H9 (cell line): ENCODE data around the gene ANKRA2. TPM values are rescaled to one million over a fixed set of nuclear protein-coding genes. Genes with fewer than 3 reads are reported as not detected.

Experiments used
- DNase-seq: peaks from one replicate; pipeline ENCODE4 v3.0.0-alpha.2; 2017
- H2AFZ ChIP-seq: one replicate; pipeline ENCODE4 v1.6.1; 2013; ENCODE audit warnings: mild to moderate bottlenecking, low read length, control low read depth, moderate library complexity
- H2AK5ac ChIP-seq: 2 replicates; pipeline ENCODE4 v1.6.1; 2013; ENCODE audit warnings: low read length, control low read depth, mixed read lengths; ENCODE audit not compliant: insufficient read length
- H2BK120ac ChIP-seq: one replicate; pipeline ENCODE4 v1.6.1; 2013; ENCODE audit warnings: low read depth, mild to moderate bottlenecking, low read length, control low read depth, inconsistent platforms; ENCODE audit not compliant: poor library complexity, severe bottlenecking
- H2BK12ac ChIP-seq: 2 replicates; pipeline ENCODE4 v1.6.1; 2013; ENCODE audit warnings: low read length, control low read depth, mixed read lengths, low read depth; ENCODE audit not compliant: insufficient read length
- H2BK15ac ChIP-seq: 2 replicates; pipeline ENCODE4 v1.6.1; 2013; ENCODE audit warnings: low read depth, low read length, control low read depth
- H2BK20ac ChIP-seq: one replicate; pipeline ENCODE4 v1.6.1; 2013; ENCODE audit warnings: low read depth, mild to moderate bottlenecking, low read length, control low read depth, inconsistent platforms; ENCODE audit not compliant: poor library complexity, severe bottlenecking
- H2BK5ac ChIP-seq: 2 replicates; pipeline ENCODE4 v1.6.1; 2013; ENCODE audit warnings: low read length, control low read depth, mixed read lengths; ENCODE audit not compliant: insufficient read length
- H3K14ac ChIP-seq: 2 replicates; pipeline ENCODE4 v1.6.1; 2013; ENCODE audit warnings: low read length, control low read depth; ENCODE audit not compliant: insufficient read depth
- H3K18ac ChIP-seq: 2 replicates; pipeline ENCODE4 v1.6.1; 2013; ENCODE audit warnings: low read depth, mild to moderate bottlenecking, mixed read lengths, low read length, control low read depth; ENCODE audit not compliant: insufficient read length
- H3K23ac ChIP-seq: 2 replicates; pipeline ENCODE4 v1.6.1; 2013; ENCODE audit warnings: low read length, control low read depth, mixed read lengths, low read depth; ENCODE audit not compliant: insufficient read length
- H3K23me2 ChIP-seq: 2 replicates; pipeline ENCODE4 v1.6.1; 2013; ENCODE audit warnings: low read depth, mild to moderate bottlenecking, mixed read lengths, low read length, control low read depth; ENCODE audit not compliant: insufficient read length, poor library complexity, severe bottlenecking
- H3K27ac ChIP-seq: 2 replicates; pipeline ENCODE4 v1.5.1; 2013; ENCODE audit warnings: low read length, control low read depth, mixed read lengths, low read depth; ENCODE audit not compliant: insufficient read length
- H3K27me3 ChIP-seq: 2 replicates; pipeline ENCODE4 v1.6.1; 2013; ENCODE audit warnings: low read length, control low read depth, inconsistent platforms; ENCODE audit not compliant: insufficient read depth
- H3K4ac ChIP-seq: 2 replicates; pipeline ENCODE4 v1.6.1; 2013; ENCODE audit warnings: low read depth, mild to moderate bottlenecking, control low read depth, inconsistent platforms, low read length, moderate library complexity
- H3K4me1 ChIP-seq: 2 replicates; pipeline ENCODE4 v1.6.1; 2013; ENCODE audit warnings: low read length, control low read depth, inconsistent platforms; ENCODE audit not compliant: insufficient read depth
- H3K4me2 ChIP-seq: 2 replicates; pipeline ENCODE4 v1.6.1; 2013; ENCODE audit warnings: low read length, control low read depth, mixed read lengths; ENCODE audit not compliant: insufficient read length, insufficient read depth
- H3K56ac ChIP-seq: 2 replicates; pipeline ENCODE4 v1.6.1; 2013; ENCODE audit warnings: low read depth, mild to moderate bottlenecking, mixed read lengths, low read length, control low read depth; ENCODE audit not compliant: insufficient read length
- H3K79me1 ChIP-seq: 2 replicates; pipeline ENCODE4 v1.6.1; 2013; ENCODE audit warnings: low read depth, mild to moderate bottlenecking, moderate library complexity, low read length, control low read depth, inconsistent platforms; ENCODE audit not compliant: insufficient read depth, poor library complexity, severe bottlenecking
- H3K79me2 ChIP-seq: 2 replicates; pipeline ENCODE4 v1.6.1; 2013; ENCODE audit warnings: low read length, control low read depth, inconsistent platforms; ENCODE audit not compliant: insufficient read depth
- H3K9ac ChIP-seq: 2 replicates; pipeline ENCODE4 v1.6.1; 2013; ENCODE audit warnings: low read length, control low read depth, mixed read lengths; ENCODE audit not compliant: insufficient read length; ENCODE audit errors: extremely low read depth
- H3K9me3 ChIP-seq: one replicate; pipeline ENCODE4 v1.6.1; 2013; ENCODE audit warnings: low read depth, low read length, inconsistent platforms; ENCODE audit not compliant: control insufficient read depth
- H3T11ph ChIP-seq: one replicate; pipeline ENCODE4 v1.6.1; 2013; ENCODE audit warnings: mild to moderate bottlenecking, low read length, control low read depth, inconsistent platforms
- H4K20me1 ChIP-seq: one replicate; pipeline ENCODE4 v1.6.1; 2013; ENCODE audit not compliant: control insufficient read depth, insufficient read length, insufficient read depth
- H4K5ac ChIP-seq: 2 replicates; pipeline ENCODE4 v1.6.1; 2013; ENCODE audit warnings: low read depth, mild to moderate bottlenecking, mixed read lengths, low read length, control low read depth; ENCODE audit not compliant: insufficient read length
- H4K8ac ChIP-seq: replicated peaks from 2 replicates; pipeline ENCODE4 v1.6.1; 2013; ENCODE audit warnings: low read length, control low read depth, mixed read lengths, low read depth; ENCODE audit not compliant: insufficient read length
- H4K91ac ChIP-seq: 2 replicates; pipeline ENCODE4 v1.6.1; 2013; ENCODE audit warnings: low read depth, mild to moderate bottlenecking, moderate library complexity, mixed read lengths, low read length, control low read depth; ENCODE audit not compliant: insufficient read length
- H3K27ac Mint-ChIP-seq, 3 experiments: 2 replicates in 2 of 3; 3 replicates in 1 of 3; pipeline ENCODE4 v1.8.0; 2020 to 2021; ENCODE audit warnings: mixed read lengths in 3 of 3, mild to moderate bottlenecking in 1 of 3, moderate library complexity in 1 of 3
- H3K27me3 Mint-ChIP-seq: 2 replicates; pipeline ENCODE4 v1.8.0; 2021; ENCODE audit warnings: low read depth, mild to moderate bottlenecking, moderate library complexity, mixed read lengths
- H3K36me3 Mint-ChIP-seq, 3 experiments: 2 replicates in 2 of 3; 3 replicates in 1 of 3; pipeline ENCODE4 v1.8.0; 2020 to 2021; ENCODE audit warnings: low read depth in 3 of 3, mixed read lengths in 3 of 3; ENCODE audit not compliant: insufficient read depth in 1 of 3
- H3K4me1 Mint-ChIP-seq, 2 experiments: 2 replicates each; pipeline ENCODE4 v1.8.0; 2020; ENCODE audit warnings: mixed read lengths in 2 of 2
- H3K4me3 Mint-ChIP-seq, 2 experiments: 2 replicates in 1 of 2; 3 replicates in 1 of 2; pipeline ENCODE4 v1.8.0; 2020 to 2021; ENCODE audit warnings: mild to moderate bottlenecking in 2 of 2, mixed read lengths in 2 of 2, moderate library complexity in 1 of 2
- H3K9me3 Mint-ChIP-seq, 2 experiments: 2 replicates in 1 of 2; 3 replicates in 1 of 2; pipeline ENCODE4 v1.8.0; 2020; ENCODE audit warnings: mild to moderate bottlenecking in 2 of 2, mixed read lengths in 2 of 2, moderate library complexity in 1 of 2
- CTCF ChIP-seq: fragments of 200-600 bp; sonication (generic); conservative IDR thresholded peaks from 3 replicates; pipeline ENCODE4 v1.8.0; 2021; ENCODE audit warnings: antibody characterized with exemption, mild to moderate bottlenecking
- WGBS: extraction: QIAGEN DNeasy Blood & Tissue Kit; methylation state at CpG from one replicate; pipeline ENCODE4 v1.1.7; 2013; ENCODE audit warnings: missing lambda C conversion rate, low lambda C conversion rate, mixed read lengths; ENCODE audit not compliant: insufficient read length; ENCODE audit errors: extremely low coverage; 5-methylcytosine and 5-hydroxymethylcytosine counted together
- total RNA-seq: library from RNA; stranded (reverse); gene quantifications from 2 replicates; pipeline ENCODE4 v1.2.1, GENCODE V29; 2021

The ANKRA2 gene
- total RNA-seq, 1 experiment from 2014 or later, result 8.9 TPM

GRCh38 chr5:73558950-73559349, 6.5 kb downstream of the ANKRA2 start:
- H2BK120ac ChIP-seq, result no peak overlapping the region
- H3K23ac ChIP-seq, result no peak overlapping the region
- no peaks in the 10 kb centered on the region for H3K9me3 Mint-ChIP-seq
- no peak overlapping the region for H2AFZ ChIP-seq
- no peaks in the 10 kb centered on the region for H4K20me1 ChIP-seq
- H3K23me2 ChIP-seq, result no peaks in the 10 kb centered on the region
- no peak overlapping the region for H2BK20ac ChIP-seq
- no peak overlapping the region for H3K9ac ChIP-seq
- no peaks in the 10 kb centered on the region for H3K27me3 ChIP-seq
- no peak overlapping the region for H3K56ac ChIP-seq
- no peak overlapping the region for H3K4ac ChIP-seq
- H3K14ac ChIP-seq, result no peak overlapping the region
- no peak overlapping the region for H3K4me3 Mint-ChIP-seq
- H3K27ac ChIP-seq, result no peak overlapping the region
- no peak overlapping the region for H2BK5ac ChIP-seq
- no peak overlapping the region for H4K8ac ChIP-seq
- no peak overlapping the region for H4K91ac ChIP-seq
- no peak overlapping the region for H4K5ac ChIP-seq
- H3K4me2 ChIP-seq, result no peak overlapping the region
- no peaks in the 10 kb centered on the region for H3K27me3 Mint-ChIP-seq
- H2BK15ac ChIP-seq, result no peak overlapping the region
- peaks cover 6% of the 10 kb centered on the region in 2 experiments for H3K4me1 Mint-ChIP-seq
- no peak overlapping the region for H2BK12ac ChIP-seq
- WGBS, result no CpG with 5 or more reads among the region's 1 CpG
- no peaks in the 10 kb centered on the region for H3K9me3 ChIP-seq
- no peak for DNase-seq
- no peak for TF ChIP-seq CTCF
- no peaks in the 10 kb centered on the region for H3K79me2 ChIP-seq
- H2AK5ac ChIP-seq, result no peak overlapping the region
- no peaks in the 10 kb centered on the region for H3K79me1 ChIP-seq
- H3T11ph ChIP-seq, result no peak overlapping the region
- H3K18ac ChIP-seq, result no peak overlapping the region
- H3K36me3 Mint-ChIP-seq, result peaks cover 2 to 26% (median 16%) of the 10 kb centered on the region in 3 experiments; a peak in 6 of 7 replicates
- H3K4me1 ChIP-seq, result no peaks in the 10 kb centered on the region
- no peak overlapping the region for H3K27ac Mint-ChIP-seq
